K562 (cell line): ENCODE measurements around the gene LRMDA. TPM values are rescaled to one million over a fixed set of nuclear protein-coding genes. Genes with fewer than 3 reads are reported as not detected.

Experiments used
- CBX5 ChIP-seq: IDR thresholded peaks from 2 replicates; pipeline ENCODE4 v1.6.1; 2014; ENCODE audit warnings: low read depth, borderline replicate concordance
- ETS2 ChIP-seq: IDR thresholded peaks from 2 replicates; pipeline ENCODE4 v1.6.1; 2016; ENCODE audit warnings: borderline replicate concordance, missing genetic modification characterization, mild to moderate bottlenecking, moderate library complexity, missing compliant biosample characterization; ENCODE audit not compliant: poor library complexity, severe bottlenecking
- YBX1 ChIP-seq: fragments of 450-650 bp; IDR thresholded peaks from 2 replicates; pipeline ENCODE4 v1.7.1; 2016; ENCODE audit warnings: mild to moderate bottlenecking
- ZHX1 ChIP-seq: fragments of 150-350 bp; conservative IDR thresholded peaks from 2 replicates; pipeline ENCODE4 v1.6.1; 2014; ENCODE audit warnings: low read length
- polyA plus RNA-seq, 8 experiments: library from polyadenylated mRNA; depleted of rRNA in 4 of 8; stranded (reverse) in 5 of 8; unstranded in 3 of 8; fragments of >200 nt; fragmentation: Nextera tagmentation in 2 of 8; fragmentation: Illumina TruSeq in 1 of 8; extraction: Ambion mirVana in 2 of 8; extraction: Trizol in 1 of 8; gene quantifications; 2 replicates each; pipeline versions ENCODE4 v1.2.1 to v1.2.3, GENCODE V29; 2011 to 2014; ENCODE audit warnings: inconsistent platforms in 1 of 8, missing spikeins in 1 of 8
- total RNA-seq, 7 experiments: library from RNA; depleted of rRNA in 6 of 7; stranded (reverse); fragments of >200 nt in 6 of 7; fragmentation: Illumina TruSeq in 2 of 7; extraction: Trizol in 2 of 7; gene quantifications; 2 replicates each; pipeline versions ENCODE4 v1.2.1 to v1.2.3, GENCODE V29; 2011 to 2021; ENCODE audit warnings: low replicate concordance in 1 of 7
- TF ChIP-seq, protein P1 (sequence below): fragments of 200-600 bp; sonication (generic); IDR thresholded peaks from one replicate; pipeline ENCODE4 v1.6.1; 2012; ENCODE audit warnings: mild to moderate bottlenecking, low read depth, low read length, inconsistent platforms
- TF ChIP-seq, protein P2 (sequence below): fragments of 200-800 bp; sonication (Bioruptor generic); IDR thresholded peaks from 2 replicates; pipeline ENCODE4 v1.6.1; 2017; ENCODE audit warnings: missing genetic modification characterization, missing compliant biosample characterization

The LRMDA gene
- total and polyA plus RNA-seq, 9 of the 15 experiments (the other 6 are each of a cell fraction or from before 2014, with no cell fraction given): 0.25 TPM; not detected in 8

GRCh38 chr10:76139431-76139830 is 708.0 kb downstream of the LRMDA start (continued):
- TF ChIP-seq, protein P1, sequence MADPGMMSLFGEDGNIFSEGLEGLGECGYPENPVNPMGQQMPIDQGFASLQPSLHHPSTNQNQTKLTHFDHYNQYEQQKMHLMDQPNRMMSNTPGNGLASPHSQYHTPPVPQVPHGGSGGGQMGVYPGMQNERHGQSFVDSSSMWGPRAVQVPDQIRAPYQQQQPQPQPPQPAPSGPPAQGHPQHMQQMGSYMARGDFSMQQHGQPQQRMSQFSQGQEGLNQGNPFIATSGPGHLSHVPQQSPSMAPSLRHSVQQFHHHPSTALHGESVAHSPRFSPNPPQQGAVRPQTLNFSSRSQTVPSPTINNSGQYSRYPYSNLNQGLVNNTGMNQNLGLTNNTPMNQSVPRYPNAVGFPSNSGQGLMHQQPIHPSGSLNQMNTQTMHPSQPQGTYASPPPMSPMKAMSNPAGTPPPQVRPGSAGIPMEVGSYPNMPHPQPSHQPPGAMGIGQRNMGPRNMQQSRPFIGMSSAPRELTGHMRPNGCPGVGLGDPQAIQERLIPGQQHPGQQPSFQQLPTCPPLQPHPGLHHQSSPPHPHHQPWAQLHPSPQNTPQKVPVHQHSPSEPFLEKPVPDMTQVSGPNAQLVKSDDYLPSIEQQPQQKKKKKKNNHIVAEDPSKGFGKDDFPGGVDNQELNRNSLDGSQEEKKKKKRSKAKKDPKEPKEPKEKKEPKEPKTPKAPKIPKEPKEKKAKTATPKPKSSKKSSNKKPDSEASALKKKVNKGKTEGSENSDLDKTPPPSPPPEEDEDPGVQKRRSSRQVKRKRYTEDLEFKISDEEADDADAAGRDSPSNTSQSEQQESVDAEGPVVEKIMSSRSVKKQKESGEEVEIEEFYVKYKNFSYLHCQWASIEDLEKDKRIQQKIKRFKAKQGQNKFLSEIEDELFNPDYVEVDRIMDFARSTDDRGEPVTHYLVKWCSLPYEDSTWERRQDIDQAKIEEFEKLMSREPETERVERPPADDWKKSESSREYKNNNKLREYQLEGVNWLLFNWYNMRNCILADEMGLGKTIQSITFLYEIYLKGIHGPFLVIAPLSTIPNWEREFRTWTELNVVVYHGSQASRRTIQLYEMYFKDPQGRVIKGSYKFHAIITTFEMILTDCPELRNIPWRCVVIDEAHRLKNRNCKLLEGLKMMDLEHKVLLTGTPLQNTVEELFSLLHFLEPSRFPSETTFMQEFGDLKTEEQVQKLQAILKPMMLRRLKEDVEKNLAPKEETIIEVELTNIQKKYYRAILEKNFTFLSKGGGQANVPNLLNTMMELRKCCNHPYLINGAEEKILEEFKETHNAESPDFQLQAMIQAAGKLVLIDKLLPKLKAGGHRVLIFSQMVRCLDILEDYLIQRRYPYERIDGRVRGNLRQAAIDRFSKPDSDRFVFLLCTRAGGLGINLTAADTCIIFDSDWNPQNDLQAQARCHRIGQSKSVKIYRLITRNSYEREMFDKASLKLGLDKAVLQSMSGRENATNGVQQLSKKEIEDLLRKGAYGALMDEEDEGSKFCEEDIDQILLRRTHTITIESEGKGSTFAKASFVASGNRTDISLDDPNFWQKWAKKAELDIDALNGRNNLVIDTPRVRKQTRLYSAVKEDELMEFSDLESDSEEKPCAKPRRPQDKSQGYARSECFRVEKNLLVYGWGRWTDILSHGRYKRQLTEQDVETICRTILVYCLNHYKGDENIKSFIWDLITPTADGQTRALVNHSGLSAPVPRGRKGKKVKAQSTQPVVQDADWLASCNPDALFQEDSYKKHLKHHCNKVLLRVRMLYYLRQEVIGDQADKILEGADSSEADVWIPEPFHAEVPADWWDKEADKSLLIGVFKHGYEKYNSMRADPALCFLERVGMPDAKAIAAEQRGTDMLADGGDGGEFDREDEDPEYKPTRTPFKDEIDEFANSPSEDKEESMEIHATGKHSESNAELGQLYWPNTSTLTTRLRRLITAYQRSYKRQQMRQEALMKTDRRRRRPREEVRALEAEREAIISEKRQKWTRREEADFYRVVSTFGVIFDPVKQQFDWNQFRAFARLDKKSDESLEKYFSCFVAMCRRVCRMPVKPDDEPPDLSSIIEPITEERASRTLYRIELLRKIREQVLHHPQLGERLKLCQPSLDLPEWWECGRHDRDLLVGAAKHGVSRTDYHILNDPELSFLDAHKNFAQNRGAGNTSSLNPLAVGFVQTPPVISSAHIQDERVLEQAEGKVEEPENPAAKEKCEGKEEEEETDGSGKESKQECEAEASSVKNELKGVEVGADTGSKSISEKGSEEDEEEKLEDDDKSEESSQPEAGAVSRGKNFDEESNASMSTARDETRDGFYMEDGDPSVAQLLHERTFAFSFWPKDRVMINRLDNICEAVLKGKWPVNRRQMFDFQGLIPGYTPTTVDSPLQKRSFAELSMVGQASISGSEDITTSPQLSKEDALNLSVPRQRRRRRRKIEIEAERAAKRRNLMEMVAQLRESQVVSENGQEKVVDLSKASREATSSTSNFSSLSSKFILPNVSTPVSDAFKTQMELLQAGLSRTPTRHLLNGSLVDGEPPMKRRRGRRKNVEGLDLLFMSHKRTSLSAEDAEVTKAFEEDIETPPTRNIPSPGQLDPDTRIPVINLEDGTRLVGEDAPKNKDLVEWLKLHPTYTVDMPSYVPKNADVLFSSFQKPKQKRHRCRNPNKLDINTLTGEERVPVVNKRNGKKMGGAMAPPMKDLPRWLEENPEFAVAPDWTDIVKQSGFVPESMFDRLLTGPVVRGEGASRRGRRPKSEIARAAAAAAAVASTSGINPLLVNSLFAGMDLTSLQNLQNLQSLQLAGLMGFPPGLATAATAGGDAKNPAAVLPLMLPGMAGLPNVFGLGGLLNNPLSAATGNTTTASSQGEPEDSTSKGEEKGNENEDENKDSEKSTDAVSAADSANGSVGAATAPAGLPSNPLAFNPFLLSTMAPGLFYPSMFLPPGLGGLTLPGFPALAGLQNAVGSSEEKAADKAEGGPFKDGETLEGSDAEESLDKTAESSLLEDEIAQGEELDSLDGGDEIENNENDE: no peak
- TF ChIP-seq, protein P2, sequence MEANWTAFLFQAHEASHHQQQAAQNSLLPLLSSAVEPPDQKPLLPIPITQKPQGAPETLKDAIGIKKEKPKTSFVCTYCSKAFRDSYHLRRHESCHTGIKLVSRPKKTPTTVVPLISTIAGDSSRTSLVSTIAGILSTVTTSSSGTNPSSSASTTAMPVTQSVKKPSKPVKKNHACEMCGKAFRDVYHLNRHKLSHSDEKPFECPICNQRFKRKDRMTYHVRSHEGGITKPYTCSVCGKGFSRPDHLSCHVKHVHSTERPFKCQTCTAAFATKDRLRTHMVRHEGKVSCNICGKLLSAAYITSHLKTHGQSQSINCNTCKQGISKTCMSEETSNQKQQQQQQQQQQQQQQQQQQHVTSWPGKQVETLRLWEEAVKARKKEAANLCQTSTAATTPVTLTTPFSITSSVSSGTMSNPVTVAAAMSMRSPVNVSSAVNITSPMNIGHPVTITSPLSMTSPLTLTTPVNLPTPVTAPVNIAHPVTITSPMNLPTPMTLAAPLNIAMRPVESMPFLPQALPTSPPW (CRISPR knock-in tag): no peak
- no peak for TF ChIP-seq ZHX1
- no peak for TF ChIP-seq ETS2 (tag)
- no peak for TF ChIP-seq YBX1
- TF ChIP-seq CBX5: no peak
